NB4 (cell line): ENCODE results near the gene ANKRD12.

Source experiments
- POLR2A ChIP-seq: IDR thresholded peaks from 2 replicates; pipeline ENCODE4 v1.6.1; 2011; ENCODE audit warnings: mild to moderate bottlenecking; ENCODE audit not compliant: insufficient read length; ENCODE audit errors: extremely low read depth
- TF ChIP-seq, protein P1 (sequence below): IDR thresholded peaks from one replicate; pipeline ENCODE4 v1.5.1; 2012; ENCODE audit warnings: low read depth, low read length
- TF ChIP-seq, protein P2 (sequence below): IDR thresholded peaks from 2 replicates; pipeline ENCODE4 v1.6.1; 2011; ENCODE audit warnings: low read depth, low read length

DNA sequence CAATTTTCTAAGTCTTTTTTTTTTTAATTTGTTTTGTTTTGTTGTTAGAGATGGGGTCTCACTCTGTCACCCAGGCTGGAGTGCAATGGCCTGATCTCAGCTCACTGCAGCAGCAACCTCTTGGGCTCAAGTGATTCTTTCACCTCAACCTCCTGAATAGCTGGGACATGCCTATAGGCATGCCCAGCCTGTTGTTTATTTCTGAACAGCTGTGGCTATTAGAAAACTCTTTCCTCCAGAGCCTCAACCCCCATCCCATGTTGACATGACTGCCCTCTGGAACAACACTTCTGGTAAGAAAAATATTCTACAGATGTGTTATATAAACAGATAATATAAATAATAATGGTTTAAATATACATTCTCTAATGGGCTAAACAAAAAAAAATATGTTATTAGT is 153.6 kb downstream of the ANKRD12 start:
- TF ChIP-seq, protein P1, sequence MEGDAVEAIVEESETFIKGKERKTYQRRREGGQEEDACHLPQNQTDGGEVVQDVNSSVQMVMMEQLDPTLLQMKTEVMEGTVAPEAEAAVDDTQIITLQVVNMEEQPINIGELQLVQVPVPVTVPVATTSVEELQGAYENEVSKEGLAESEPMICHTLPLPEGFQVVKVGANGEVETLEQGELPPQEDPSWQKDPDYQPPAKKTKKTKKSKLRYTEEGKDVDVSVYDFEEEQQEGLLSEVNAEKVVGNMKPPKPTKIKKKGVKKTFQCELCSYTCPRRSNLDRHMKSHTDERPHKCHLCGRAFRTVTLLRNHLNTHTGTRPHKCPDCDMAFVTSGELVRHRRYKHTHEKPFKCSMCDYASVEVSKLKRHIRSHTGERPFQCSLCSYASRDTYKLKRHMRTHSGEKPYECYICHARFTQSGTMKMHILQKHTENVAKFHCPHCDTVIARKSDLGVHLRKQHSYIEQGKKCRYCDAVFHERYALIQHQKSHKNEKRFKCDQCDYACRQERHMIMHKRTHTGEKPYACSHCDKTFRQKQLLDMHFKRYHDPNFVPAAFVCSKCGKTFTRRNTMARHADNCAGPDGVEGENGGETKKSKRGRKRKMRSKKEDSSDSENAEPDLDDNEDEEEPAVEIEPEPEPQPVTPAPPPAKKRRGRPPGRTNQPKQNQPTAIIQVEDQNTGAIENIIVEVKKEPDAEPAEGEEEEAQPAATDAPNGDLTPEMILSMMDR: no peak
- TF ChIP-seq, protein P2, sequence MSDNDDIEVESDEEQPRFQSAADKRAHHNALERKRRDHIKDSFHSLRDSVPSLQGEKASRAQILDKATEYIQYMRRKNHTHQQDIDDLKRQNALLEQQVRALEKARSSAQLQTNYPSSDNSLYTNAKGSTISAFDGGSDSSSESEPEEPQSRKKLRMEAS: no peak
- TF ChIP-seq POLR2A: no peak
